HepG2 (cell line): ENCODE results near the gene CABLES2. TPM values are rescaled to one million over a fixed set of nuclear protein-coding genes. Genes with fewer than 3 reads are reported as not detected.

ENCODE experiments used
- CBX2 ChIP-seq, 2 experiments: fragments of 200-600 bp in 1 of 2; sonication (generic); formaldehyde crosslinking in 1 of 2; IDR thresholded peaks; 2 replicates each; pipeline versions ENCODE4 v1.7.0 to v1.8.1; 2018 to 2022; ENCODE audit warnings: low read depth in 2 of 2, low read length in 1 of 2, mild to moderate bottlenecking in 1 of 2, missing genetic modification reagents in 1 of 2
- CBX5 ChIP-seq: sonication (generic); formaldehyde crosslinking; IDR thresholded peaks from 2 replicates; pipeline ENCODE4 v1.4.0; 2020; ENCODE audit warnings: missing genetic modification reagents, borderline replicate concordance
- HNRNPK ChIP-seq: fragments of 200-400 bp; formaldehyde crosslinking; IDR thresholded peaks from 2 replicates; pipeline ENCODE4 v1.6.1; 2018; ENCODE audit warnings: low read length, low read depth, moderate library complexity, mild to moderate bottlenecking; ENCODE audit not compliant: poor library complexity, severe bottlenecking
- KLF11 ChIP-seq: IDR thresholded peaks from 2 replicates; pipeline ENCODE4 v1.6.1; 2016; ENCODE audit warnings: missing compliant biosample characterization
- KLF6 ChIP-seq: IDR thresholded peaks from 2 replicates; pipeline ENCODE4 v1.8.0; 2016; ENCODE audit warnings: missing biosample characterization, missing genetic modification reagents
- MEF2D ChIP-seq: sonication (generic); formaldehyde crosslinking; IDR thresholded peaks from 2 replicates; pipeline ENCODE4 v1.5.1; 2020; ENCODE audit warnings: mild to moderate bottlenecking, missing genetic modification reagents
- MZF1 ChIP-seq: sonication (generic); formaldehyde crosslinking; IDR thresholded peaks from 2 replicates; pipeline ENCODE4 v1.8.1; 2023; ENCODE audit warnings: mild to moderate bottlenecking, missing genetic modification reagents, borderline replicate concordance
- RFXAP ChIP-seq: sonication (generic); formaldehyde crosslinking; IDR thresholded peaks from 2 replicates; pipeline ENCODE4 v1.4.0; 2020; ENCODE audit warnings: missing genetic modification reagents, borderline replicate concordance
- SIX4 ChIP-seq: sonication (generic); formaldehyde crosslinking; IDR thresholded peaks from 2 replicates; pipeline ENCODE4 v1.4.0; 2020; ENCODE audit warnings: missing genetic modification reagents
- SMAD1 ChIP-seq: sonication (generic); formaldehyde crosslinking; IDR thresholded peaks from 2 replicates; pipeline ENCODE4 v1.4.0; 2020; ENCODE audit warnings: missing genetic modification reagents, low read depth, mild to moderate bottlenecking, borderline replicate concordance
- TOPORS ChIP-seq: sonication (generic); formaldehyde crosslinking; IDR thresholded peaks from 2 replicates; pipeline ENCODE4 v1.8.0; 2023; ENCODE audit warnings: mild to moderate bottlenecking, missing genetic modification reagents
- ZKSCAN1 ChIP-seq: fragments of 150-350 bp; IDR thresholded peaks from 2 replicates; pipeline ENCODE4 v1.6.1; 2014; ENCODE audit warnings: low read length
- ZKSCAN5 ChIP-seq: sonication (generic); formaldehyde crosslinking; IDR thresholded peaks from 2 replicates; pipeline ENCODE4 v1.5.1; 2020; ENCODE audit warnings: mild to moderate bottlenecking, missing genetic modification reagents
- ZNF333 ChIP-seq: sonication (generic); formaldehyde crosslinking; IDR thresholded peaks from 2 replicates; pipeline ENCODE4 v1.4.0; 2020; ENCODE audit warnings: mild to moderate bottlenecking, missing genetic modification reagents, borderline replicate concordance
- ZNF431 ChIP-seq: sonication (generic); formaldehyde crosslinking; IDR thresholded peaks from 2 replicates; pipeline ENCODE4 v1.9.0; 2022; ENCODE audit warnings: missing genetic modification reagents, low read depth, mild to moderate bottlenecking, borderline replicate concordance
- ZNF75D ChIP-seq: sonication (generic); formaldehyde crosslinking; IDR thresholded peaks from 2 replicates; pipeline ENCODE4 v1.8.1; 2023; ENCODE audit warnings: missing genetic modification reagents, mild to moderate bottlenecking, borderline replicate concordance
- ZNF776 ChIP-seq: sonication (generic); formaldehyde crosslinking; IDR thresholded peaks from 2 replicates; pipeline ENCODE4 v1.4.0; 2020; ENCODE audit warnings: mild to moderate bottlenecking, missing genetic modification reagents
- ZSCAN5A ChIP-seq: sonication (generic); formaldehyde crosslinking; IDR thresholded peaks from 2 replicates; pipeline ENCODE4 v1.8.0; 2022; ENCODE audit warnings: mild to moderate bottlenecking, missing genetic modification reagents, borderline replicate concordance
- ZZZ3 ChIP-seq: sonication (generic); formaldehyde crosslinking; IDR thresholded peaks from 2 replicates; pipeline ENCODE4 v1.4.0; 2020; ENCODE audit warnings: missing genetic modification reagents, mild to moderate bottlenecking, borderline replicate concordance
- polyA plus RNA-seq, 8 experiments: library from polyadenylated mRNA; depleted of rRNA in 3 of 8; stranded (reverse) in 7 of 8; unstranded in 1 of 8; fragments of >200 nt; fragmentation: Illumina TruSeq in 4 of 8; extraction: Trizol in 4 of 8; gene quantifications; 2 replicates each; pipeline versions ENCODE4 v1.2.1 to v1.2.3, GENCODE V29; 2011 to 2016; ENCODE audit warnings: low read depth in 4 of 8, missing spikeins in 1 of 8, mixed read lengths in 1 of 8; ENCODE audit not compliant: insufficient read depth in 1 of 8
- total RNA-seq, 5 experiments: library from RNA; depleted of rRNA; stranded (reverse); fragments of >200 nt; fragmentation: Illumina TruSeq; extraction: Trizol; gene quantifications; 2 replicates each; pipeline ENCODE4 v1.2.3, GENCODE V29; 2016; ENCODE audit warnings: low read depth in 1 of 5
- TF ChIP-seq, protein P1 (sequence below): sonication (generic); formaldehyde crosslinking; IDR thresholded peaks from 2 replicates; pipeline ENCODE4 v1.5.0; 2020; ENCODE audit warnings: missing genetic modification reagents
- TF ChIP-seq, protein P2 (sequence below): sonication (generic); formaldehyde crosslinking; IDR thresholded peaks from 2 replicates; pipeline ENCODE4 v1.8.0; 2022; ENCODE audit warnings: mild to moderate bottlenecking, missing genetic modification reagents
- TF ChIP-seq, protein P3 (sequence below): sonication (generic); formaldehyde crosslinking; IDR thresholded peaks from 2 replicates; pipeline ENCODE4 v1.4.0; 2020; ENCODE audit warnings: missing genetic modification reagents

The CABLES2 gene
- total and polyA plus RNA-seq, 2 of the 13 experiments (the other 11 are each of a cell fraction or from before 2014, with no cell fraction given): 5.2 to 9.7 TPM

GRCh38 chr20:62386383-62387218, 20.5 kb downstream of the CABLES2 start, which contains the start of gene RPS21 (continued):
- TF ChIP-seq HNRNPK: peak; percentile 96
- no peak for TF ChIP-seq ZKSCAN1
- peak; percentile 52; the same call in 1 of the 2 replicates for TF ChIP-seq CBX5 (CRISPR knock-in tag)
- TF ChIP-seq KLF11 (CRISPR knock-in tag): peak; percentile 81
- TF ChIP-seq, protein P1, sequence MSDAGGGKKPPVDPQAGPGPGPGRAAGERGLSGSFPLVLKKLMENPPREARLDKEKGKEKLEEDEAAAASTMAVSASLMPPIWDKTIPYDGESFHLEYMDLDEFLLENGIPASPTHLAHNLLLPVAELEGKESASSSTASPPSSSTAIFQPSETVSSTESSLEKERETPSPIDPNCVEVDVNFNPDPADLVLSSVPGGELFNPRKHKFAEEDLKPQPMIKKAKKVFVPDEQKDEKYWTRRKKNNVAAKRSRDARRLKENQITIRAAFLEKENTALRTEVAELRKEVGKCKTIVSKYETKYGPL (CRISPR knock-in tag): no peak
- TF ChIP-seq MZF1 (CRISPR knock-in tag): 0 out of 2 replicates have a peak, but pooled peaks have one; percentile 52
- TF ChIP-seq SMAD1 (CRISPR knock-in tag): peak; percentile 98
- TF ChIP-seq, protein P2, sequence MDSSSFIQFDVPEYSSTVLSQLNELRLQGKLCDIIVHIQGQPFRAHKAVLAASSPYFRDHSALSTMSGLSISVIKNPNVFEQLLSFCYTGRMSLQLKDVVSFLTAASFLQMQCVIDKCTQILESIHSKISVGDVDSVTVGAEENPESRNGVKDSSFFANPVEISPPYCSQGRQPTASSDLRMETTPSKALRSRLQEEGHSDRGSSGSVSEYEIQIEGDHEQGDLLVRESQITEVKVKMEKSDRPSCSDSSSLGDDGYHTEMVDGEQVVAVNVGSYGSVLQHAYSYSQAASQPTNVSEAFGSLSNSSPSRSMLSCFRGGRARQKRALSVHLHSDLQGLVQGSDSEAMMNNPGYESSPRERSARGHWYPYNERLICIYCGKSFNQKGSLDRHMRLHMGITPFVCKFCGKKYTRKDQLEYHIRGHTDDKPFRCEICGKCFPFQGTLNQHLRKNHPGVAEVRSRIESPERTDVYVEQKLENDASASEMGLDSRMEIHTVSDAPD (CRISPR knock-in tag): no peak
- TF ChIP-seq ZNF431 (CRISPR knock-in tag): no peak
- peak; percentile 44; the same call in 1 of the 2 replicates for TF ChIP-seq RFXAP (CRISPR knock-in tag)
- TF ChIP-seq, protein P3, sequence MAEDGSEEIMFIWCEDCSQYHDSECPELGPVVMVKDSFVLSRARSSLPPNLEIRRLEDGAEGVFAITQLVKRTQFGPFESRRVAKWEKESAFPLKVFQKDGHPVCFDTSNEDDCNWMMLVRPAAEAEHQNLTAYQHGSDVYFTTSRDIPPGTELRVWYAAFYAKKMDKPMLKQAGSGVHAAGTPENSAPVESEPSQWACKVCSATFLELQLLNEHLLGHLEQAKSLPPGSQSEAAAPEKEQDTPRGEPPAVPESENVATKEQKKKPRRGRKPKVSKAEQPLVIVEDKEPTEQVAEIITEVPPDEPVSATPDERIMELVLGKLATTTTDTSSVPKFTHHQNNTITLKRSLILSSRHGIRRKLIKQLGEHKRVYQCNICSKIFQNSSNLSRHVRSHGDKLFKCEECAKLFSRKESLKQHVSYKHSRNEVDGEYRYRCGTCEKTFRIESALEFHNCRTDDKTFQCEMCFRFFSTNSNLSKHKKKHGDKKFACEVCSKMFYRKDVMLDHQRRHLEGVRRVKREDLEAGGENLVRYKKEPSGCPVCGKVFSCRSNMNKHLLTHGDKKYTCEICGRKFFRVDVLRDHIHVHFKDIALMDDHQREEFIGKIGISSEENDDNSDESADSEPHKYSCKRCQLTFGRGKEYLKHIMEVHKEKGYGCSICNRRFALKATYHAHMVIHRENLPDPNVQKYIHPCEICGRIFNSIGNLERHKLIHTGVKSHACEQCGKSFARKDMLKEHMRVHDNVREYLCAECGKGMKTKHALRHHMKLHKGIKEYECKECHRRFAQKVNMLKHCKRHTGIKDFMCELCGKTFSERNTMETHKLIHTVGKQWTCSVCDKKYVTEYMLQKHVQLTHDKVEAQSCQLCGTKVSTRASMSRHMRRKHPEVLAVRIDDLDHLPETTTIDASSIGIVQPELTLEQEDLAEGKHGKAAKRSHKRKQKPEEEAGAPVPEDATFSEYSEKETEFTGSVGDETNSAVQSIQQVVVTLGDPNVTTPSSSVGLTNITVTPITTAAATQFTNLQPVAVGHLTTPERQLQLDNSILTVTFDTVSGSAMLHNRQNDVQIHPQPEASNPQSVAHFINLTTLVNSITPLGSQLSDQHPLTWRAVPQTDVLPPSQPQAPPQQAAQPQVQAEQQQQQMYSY (CRISPR knock-in tag): no peak
- no peak for TF ChIP-seq ZKSCAN5
- TF ChIP-seq TOPORS: peak; percentile 93
- no peak for TF ChIP-seq ZNF75D (CRISPR knock-in tag)
- peak; percentile 91; the same call in 1 of the 2 replicates for TF ChIP-seq ZZZ3
- TF ChIP-seq MEF2D: no peak
- TF ChIP-seq KLF6 (CRISPR knock-in tag): peak; percentile 94
- TF ChIP-seq ZNF776 (CRISPR knock-in tag): peak; percentile 96; the same call in 1 of the 2 replicates
- 0 out of 2 replicates have a peak, but pooled peaks have one; percentile 11 for TF ChIP-seq SIX4 (CRISPR knock-in tag)
- 0 out of 2 replicates have a peak, but pooled peaks have one; percentile 49 for TF ChIP-seq ZNF333 (CRISPR knock-in tag)
- TF ChIP-seq CBX2 (IDR thresholded peaks at IDR 0.05; ENCODE audit: low read depth, low read length): no peak
- TF ChIP-seq CBX2 (CRISPR knock-in tag; IDR thresholded peaks at IDR 0.05; ENCODE audit: low read depth): no peak
- no peak for TF ChIP-seq ZSCAN5A (CRISPR knock-in tag)
